ENCODE results near the gene EED.
A peak's percentile ranks its signal among the peaks of the same experiment; 100 is the strongest.

The EED gene

DNA sequence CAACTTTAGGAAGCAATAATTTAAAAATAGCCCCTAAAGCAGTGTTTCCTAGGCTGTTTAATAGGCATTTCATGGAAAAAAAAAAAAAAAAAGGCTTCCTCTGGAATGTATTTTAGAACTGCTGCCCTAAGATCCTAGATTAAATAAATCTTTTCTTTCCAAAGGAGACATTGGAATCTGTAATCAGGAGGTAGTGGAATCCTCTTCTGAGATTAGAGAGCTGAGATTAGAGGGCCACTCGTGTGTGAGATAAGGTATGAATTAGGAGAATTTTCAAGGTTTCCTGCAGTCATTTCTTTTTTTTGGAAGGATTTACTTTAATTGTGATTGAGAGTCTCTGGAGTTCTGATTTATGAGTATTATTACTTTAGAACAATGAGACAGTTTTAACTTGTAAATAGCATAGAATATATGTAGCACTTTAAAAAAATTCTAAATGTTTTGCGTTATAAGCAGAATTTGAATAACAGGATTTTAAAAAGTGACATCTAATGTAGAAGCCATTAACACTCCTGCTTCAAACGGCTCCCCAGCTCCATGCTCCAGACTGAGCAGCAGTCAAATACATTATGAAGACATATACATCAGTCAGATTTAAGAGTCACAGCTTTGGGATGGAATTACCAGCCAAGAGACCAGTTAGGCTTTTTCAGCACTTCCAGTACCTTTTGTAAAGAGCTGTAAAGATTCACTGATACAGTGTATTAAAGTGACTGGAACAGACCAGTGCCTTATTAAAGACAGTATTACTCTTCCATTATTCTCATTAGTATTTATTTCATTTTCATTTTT is 5.0 kb downstream of the EED start:
- DNase-seq, result no peak

DNA sequence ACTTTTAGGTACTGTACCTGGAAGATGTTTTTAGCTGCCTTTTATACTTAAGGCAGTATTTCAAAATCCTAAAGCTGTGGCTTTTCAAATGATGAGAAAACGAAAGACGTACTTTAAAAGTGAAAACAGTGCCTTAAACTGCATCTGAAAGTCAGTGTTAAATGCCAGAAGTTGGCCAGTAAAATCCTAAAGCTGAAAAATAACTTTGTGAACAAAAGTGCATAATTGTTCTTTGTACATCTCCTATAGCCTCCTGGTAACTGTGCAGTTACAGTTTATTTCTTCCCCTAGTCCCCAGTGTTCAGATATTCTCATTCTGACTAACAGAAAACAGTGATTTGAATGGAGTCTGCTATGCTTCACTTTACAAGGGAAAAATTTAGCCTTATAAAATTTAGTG is 6.8 kb downstream of the EED start:
- DNase-seq, result no peak

DNA sequence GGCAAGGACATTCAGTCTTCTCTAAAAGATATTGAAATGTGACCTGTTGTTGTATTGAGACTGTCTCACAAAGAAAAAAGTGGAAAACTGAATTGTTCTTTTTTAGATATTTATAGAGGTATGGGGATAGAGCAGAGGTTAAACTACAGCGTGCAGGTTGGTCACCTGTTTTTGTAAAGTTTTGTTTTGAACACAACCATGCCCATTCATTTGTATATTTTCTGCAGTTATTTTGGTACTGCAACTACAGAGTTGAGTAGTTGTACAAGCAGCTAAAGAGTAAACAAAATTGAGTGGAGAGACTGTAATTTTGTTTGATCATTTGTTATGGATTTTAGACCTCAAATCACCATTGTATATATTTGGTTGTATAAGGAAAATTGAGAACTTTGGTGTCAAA is 11.3 kb downstream of the EED start:
- no peak for DNase-seq

DNA sequence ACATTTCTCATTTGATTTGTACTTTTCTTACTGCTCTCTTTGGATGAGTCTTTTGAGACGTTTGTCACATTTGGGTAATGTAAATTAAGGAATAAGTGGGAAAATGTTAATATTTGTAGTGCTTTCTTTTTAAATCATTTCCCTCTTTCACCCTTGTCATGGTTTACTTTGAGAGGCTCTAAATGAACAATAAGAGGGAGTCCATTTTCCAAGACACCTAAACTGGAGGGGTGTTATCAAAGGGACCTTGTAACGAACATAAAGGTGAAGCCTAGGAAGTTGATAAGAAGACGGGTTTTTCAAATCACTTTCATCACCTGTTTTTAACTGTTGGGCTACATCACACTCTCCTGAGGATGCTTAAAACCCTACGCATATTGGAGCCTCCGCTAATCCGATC is 12.1 kb downstream of the EED start:
- no peak for DNase-seq

DNA sequence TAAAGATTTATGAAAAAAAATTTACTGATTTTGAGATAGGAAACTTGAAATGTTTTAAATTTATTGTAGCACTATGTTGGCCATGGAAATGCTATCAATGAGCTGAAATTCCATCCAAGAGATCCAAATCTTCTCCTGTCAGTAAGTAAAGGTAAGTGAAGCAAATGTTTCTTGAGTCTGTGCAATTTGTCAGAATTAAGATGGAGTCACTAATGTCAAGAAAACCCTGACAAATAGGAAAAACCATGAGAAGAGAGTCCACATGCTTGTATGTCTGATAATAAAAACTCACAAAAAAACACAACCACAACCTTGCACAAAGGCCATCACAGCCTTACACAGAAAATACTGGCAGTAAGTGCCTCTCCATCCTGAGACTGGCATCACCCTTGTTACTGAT is 12.9 kb downstream of the EED start:
- DNase-seq, result no peak

DNA sequence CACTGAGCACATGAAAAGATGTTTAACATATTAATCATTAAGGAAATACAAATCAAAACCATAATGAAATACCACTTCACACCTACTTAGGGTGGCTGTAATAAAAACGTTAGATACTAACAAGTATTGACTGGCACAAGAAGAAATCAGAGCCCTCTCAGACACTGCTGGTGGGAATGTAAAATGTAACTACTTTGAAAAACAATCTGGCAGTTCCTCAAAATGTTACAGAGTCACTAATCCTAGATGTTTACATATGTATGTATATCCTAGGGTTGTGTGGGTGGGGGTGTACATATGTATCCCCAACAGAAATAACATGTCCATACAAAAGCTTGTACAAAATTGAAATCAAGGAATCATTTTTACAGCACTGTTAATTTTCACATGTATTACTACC is 15.2 kb downstream of the EED start:
- no peak for DNase-seq

DNA sequence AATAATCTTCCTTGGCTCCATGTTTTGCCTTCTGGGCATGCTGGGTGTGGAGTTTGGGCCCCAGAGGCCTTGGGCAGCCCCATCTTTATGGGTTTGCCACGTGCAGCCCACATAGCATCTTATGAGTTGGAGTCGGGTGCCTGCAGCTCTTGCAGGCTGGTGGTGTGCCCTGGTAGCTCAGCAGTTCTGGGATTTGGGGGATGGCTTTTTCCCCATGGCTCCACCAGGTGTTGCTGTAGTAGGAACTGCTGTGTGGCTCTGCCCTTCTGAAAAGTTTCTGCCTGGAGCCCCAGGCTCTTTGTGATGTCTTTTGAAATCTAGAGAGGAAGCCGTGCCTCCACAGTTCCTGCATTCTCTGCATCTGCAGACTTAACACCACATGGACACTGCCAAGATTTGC is 16.8 kb downstream of the EED start:
- DNase-seq, result no peak

DNA sequence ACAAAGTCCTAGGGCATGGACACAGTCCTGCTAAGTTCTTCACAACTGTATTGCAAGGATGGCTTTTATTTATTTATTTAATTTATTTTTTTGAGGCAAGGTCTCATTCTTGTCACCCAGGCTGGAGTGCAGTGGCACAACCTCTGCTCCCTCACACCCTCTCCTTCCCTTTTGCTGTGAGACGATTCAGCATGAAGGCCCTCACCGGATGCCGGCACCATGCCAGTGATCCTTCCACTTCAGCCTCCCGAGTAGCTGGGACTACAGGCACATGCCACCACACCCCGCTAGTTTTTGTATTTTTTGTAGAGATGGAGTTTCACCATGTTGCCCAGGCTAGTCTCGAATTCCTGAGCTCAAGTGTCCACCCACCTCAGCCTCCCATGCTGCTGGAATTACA is 17.8 kb downstream of the EED start:
- no peak for DNase-seq

DNA sequence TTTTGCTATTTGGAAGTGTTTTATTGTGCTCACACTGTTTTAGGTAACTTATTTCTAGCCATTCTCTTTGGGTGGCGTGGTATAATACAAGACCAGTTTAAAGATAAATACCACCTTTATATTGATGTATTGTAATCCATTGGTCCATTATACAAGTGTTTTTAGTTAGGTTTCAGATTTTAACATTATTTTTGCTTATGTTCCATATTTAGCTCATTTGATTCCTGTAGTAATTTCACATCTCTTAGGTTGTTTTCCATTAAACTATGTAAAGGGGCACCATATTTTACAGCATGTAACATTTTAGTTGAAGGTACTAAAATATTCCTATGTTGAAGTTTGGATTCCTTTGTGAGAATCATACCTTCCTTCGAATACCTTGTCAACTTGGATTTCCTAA is 20.1 kb downstream of the EED start:
- no peak for DNase-seq

DNA sequence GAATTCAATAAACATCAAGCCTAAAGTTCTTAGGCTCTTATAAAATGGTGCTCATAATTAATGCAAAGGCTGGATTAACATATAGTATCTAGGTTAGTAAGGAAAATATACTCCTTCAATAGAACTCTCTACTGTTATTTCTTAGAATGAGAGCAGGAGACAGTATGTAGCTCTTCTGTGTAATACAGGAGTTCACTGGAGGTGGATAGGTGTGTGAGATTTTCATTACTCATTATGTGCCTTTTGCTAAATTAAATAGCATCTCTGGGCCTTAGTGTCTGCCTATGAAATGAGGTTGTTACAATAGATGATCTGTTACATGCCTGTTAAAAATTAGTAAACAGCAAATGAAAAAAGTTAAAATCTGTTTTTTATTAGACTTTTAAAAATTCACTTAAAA is 20.6 kb downstream of the EED start:
- no peak for DNase-seq

DNA sequence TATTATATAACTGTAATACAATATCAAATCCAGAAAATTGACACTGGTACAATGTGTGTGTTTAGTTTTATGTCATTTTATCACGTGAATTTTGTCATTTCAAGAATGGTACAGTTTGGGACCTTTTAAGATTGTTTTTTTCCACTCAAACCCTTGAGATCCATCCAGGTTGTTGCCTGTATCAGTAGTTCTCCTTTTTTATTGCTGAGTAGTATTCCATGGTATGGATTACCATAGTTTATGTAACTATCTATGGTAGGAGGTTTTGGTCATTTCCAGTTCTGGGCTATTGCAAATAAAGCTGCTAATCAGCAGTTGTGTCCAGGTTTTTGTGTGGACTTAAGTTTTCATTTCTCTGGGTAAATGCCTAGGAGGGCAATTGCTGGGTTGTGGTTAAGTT is 25.1 kb downstream of the EED start:
- no peak for DNase-seq

DNA sequence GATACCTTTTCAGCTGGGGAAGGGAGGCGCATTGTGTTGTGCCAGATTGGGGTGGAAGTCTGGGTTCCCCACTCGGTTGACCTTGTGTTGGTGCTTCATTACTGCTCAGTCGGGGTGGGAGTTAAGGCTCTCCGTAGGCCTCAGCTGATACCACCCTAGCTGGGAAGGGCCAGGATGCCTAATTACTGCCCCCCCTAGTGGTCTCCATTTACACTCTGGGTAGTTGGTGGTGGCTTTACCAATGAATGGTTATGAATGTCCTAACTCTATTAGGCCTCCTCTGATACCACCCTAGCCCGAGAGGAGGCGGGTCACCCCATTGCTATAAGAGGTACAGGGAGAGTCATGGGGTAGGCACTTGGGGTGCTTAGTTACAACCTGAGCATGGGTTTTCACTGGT is 29.9 kb downstream of the EED start:
- no peak for DNase-seq

DNA sequence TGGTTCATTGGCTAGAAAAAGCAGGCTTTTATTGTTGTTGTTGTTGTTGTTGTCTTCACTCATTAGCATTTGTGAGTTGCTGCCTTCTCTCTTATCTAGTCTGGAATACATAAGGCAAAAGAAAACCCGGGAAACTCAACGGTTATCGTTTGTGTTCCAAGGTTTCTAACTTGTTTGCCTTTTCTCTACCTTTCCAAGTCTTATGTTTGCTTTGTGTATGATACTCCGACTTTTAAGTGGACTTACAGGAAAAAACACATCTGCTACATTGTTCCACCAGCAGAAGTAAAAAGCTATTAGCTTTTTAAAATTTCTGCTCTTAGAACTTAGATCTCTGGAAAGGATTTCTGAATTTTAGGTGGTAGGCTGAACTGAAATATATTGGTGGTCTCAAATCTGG is 30.4 kb downstream of the EED start:
- DNase-seq, result no peak

DNA sequence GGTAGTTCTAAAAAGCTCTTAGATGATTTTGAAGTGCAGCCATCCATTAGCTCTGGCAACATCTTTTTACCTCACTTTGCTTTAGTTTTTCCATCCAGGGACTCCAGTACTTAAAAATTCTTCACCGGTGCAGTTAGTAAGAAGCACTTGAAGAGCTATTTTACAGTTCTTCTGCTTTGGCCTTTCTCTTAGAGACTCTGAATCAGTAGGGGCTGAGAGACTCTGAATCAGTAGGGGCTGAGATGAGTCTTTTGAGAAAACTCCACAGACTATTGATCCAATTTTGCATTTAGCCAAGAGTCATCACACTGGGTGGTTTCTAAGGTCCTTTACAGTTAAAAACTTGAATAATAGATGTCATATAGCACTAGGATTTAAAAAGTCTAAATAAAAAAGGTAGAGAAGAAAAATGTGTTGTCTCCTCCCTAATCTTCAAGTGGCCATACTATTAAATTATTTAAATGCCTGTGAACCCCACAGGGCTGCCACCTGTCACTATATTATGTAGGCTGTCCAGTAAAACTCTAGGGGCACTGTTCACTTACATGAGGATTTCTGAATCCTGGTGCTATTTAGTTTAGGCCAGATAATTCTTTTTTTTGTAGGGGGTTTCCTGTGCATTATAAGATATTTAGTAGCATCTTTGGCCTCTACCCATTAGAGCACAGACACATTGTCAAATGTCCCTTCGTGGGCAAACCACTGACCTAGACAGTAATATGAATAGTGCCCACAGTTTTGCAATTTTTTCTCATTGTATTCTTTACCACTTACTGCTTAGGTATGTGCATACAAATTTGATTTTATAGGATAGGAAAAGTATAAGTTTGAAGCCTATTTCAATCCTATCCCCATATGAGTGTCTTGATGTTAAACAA is 31.2 kb downstream of the EED start:
- DNase-seq, result no peak

DNA sequence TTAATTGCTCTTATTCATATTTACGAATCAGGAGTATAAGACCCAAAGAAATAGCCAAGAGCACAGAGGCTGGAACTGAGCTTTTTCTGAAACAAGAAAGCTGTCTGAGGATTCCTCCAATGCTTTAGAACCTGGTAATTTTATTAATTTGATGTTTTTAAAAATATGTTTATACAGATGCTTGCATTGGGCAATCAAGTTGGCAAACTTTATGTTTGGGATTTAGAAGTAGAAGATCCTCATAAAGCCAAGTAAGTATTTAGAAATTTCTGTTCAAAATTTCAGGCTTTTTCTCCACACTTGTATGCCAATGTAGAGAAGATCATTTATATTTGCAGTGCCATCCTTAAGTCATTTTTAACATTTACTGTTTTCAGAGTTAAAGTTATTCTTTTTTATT is 33.2 kb downstream of the EED start:
- DNase-seq, result no peak

DNA sequence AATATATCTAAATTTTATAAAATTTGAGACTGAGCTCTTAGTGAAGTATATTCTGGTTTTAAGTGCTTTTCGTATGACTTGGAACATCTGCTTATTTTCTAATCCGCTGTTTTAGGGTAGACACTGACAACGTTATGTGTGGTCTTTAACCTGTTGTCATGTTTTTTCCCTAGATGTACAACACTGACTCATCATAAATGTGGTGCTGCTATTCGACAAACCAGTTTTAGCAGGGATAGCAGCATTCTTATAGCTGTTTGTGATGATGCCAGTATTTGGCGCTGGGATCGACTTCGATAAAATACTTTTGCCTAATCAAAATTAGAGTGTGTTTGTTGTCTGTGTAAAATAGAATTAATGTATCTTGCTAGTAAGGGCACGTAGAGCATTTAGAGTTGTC is 33.7 kb downstream of the EED start:
- DNase-seq, result no peak

DNA sequence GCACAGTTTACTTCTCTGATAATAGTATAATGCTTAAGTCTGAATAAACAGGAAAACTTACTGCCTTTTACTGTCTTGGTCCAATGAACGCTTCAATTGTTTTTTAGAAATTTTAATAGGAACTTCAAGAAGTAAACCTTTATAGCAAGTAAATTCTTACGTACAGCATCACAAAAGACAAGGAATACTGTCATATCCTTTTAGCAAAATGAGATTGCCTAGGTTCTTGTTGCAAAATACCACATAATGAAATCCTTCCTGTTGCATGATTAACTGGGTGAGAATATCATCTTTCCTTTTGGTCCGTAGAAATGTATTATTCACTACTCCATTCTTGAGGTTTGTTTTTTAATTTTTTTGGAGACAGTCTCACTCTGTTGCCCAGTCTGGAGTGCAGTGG is 35.2 kb downstream of the EED start:
- DNase-seq, result peak; percentile 49

DNA sequence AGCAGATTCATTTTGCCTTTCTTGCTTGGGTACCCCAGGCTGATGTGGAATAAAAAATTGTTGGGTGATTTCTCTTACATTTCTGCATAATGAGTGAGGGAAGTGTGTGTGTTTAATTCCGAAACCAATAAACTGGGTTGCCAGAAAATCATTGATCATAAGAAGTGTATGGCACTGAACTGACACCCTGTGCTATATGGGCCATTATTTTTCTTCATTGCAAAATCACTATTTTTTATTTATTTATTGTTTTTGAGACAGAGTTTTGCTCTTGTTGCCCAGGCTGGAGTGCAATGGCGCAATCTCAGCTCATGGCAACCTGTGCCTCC is 42.9 kb downstream of the EED start:
- no peak for DNase-seq

DNA sequence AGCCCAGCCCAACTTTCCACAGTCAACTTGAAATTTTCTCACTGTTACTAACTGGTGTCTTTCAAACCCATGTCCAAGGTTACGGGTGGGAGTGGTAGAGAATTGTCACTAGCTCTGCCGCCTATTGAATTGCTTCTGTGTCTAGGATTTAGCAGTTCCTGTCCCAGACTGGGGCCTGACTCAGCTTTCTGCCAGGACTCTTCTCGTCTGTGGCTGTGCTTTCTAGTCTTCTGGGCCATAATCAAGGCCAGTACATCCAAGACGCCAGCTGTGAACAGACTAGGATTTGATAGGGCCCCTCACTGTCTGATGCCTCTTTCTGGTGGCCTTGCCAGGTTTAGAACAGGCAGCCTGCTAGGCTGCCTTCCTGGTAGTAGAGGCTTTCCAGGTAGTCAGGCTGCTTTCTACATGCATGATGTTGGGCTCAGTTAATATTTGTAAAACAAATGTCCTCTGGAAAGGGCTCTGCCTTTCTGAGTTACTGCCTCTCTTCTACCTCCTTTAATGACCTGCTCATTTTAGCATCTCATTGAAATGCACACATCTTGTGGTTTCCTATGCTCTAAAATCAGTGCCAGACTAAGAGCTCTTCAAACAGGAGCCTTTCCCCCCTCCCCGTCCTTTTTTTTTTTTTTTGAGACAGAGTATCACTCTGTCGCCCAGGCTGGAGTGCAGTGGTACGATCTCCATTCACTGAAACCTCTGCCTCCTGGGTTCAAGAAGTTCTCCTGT is 44.4 kb downstream of the EED start:
- no peak for DNase-seq

DNA sequence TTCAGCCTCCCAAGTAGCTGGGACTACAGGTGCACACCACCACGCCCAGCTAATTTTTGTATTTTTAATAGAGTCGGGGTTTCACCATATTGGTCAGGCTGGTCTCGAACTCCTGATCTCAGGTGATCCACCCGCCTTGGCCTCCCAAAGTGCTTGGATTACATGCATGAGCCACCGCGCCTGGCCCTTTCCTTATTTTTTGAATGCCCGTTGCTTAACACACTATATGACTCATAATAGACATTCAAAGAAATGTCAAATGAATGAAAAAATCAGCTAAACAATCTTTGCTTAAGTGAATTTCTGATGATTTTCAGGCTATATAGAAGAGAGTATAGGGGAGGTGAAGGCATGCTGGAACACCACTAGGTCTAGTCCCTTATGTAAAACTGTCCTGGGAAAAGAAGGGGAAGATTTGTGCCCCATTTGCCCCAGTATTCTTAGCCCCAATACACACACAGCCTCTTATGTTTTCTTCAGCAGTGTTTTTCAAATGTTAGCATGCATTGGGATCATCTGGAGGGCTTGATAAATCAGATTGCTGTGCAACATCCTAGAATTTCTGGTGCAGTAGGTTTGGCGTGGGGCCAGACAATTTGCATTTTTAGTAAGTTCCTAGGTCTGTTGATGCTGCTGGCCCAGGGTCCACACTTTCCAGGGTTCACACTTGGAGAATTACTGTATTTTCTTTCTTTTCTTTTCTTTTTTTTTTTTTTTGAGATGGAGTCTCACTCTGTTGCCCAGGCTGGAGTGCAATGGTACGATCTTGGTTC is 45.1 kb downstream of the EED start:
- DNase-seq, result peak; percentile 14

DNA sequence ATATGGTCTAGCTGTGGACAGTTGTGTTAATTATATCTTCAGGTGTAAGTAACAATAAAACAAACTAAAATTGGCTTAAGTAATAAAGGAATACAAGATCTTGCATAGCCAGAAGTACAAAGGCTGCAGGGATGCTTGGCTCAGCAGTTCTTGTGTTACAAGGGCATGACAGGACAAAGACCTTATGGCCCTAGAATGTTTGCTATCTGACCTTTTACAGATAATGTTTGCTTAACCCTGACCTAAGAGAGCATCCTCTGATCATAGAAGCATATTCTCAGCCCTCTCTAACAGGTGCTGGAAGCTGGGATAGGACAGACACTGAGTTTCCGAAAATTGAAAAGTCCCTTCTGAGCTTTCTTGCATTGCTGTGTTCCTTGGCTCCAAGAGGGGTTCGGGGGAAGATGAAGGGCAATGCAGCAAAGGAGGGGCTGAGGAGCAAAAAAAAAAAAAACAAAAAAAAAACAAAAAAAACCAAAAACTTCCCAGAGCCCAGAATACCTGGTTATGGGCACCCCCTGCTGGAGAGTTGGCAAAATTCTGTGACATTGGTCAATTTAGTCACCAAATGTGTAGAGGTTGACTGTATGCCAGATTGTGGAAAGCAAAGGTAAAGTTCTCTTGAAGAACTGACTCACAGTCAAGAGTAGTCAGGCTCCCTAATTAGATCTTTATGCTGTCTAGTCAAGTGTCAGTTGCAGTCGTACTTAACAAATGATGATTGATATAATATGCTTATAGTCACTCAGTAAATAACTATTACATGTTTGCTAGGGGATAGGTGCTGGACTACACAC is 47.1 kb downstream of the EED start:
- DNase-seq, result peak; percentile 59

DNA sequence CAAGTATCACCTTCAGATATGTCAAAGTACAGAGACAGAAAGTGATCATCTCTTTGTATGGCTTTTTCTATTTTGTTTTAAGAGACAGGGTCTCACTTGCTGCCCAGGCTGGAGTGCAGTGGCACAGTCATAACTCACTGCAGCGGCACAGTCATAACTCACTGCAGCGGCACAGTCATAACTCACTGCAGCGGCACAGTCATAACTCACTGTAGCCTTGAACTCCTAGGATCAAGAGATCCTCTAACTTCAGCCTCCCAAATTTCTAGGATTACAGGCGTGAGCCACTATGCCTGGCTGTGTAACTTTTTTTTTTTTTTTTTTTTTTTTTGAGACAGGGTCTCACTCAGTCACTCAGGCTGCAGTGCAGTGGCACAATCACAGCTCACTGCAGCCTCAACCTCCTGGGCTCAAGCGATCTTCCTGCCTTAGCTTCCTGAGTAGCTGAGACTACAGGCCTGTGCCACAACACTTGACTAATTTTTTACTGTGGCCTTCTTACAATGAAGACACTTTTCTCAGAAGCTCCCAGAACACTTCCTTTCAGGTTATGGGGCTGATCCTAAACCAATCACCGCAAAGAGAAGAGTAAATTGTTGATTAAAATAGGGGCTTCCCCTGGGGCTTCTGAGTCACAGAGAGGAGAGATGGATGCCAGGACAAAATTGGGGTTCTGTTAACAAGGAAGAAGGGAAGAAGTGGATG is 48.5 kb downstream of the EED start:
- no peak for DNase-seq

Data from inflammatory macrophage treated with lipopolysaccharide for 4 hours (primary cell).